ENCODE measurements around the gene CDYL.
A peak's percentile ranks its signal among the peaks of the same experiment; 100 is the strongest.

CDYL gene

GRCh38 chr6:4910037-4910760 lies 134.0 kb downstream of the CDYL start:
- no peak for DNase-seq

GRCh38 chr6:4912559-4912958 lies 136.4 kb downstream of the CDYL start:
- no peak for DNase-seq

- DNase-seq, result no peak
Observed at GRCh38 chr6:4913705-4914419, 137.7 kb downstream of the CDYL start.

GRCh38 chr6:4914420-4915159 lies 138.4 kb downstream of the CDYL start:
- peak; percentile 6 for DNase-seq

GRCh38 chr6:4916954-4917561 lies 140.9 kb downstream of the CDYL start:
- no peak for DNase-seq

- DNase-seq, result no peak
Observed at GRCh38 chr6:4920914-4921410, 144.8 kb downstream of the CDYL start.

GRCh38 chr6:4922488-4923037 lies 146.4 kb downstream of the CDYL start:
- DNase-seq, result no peak

GRCh38 chr6:4923081-4923480 lies 146.9 kb downstream of the CDYL start:
- no peak for DNase-seq

GRCh38 chr6:4924661-4925271 lies 148.6 kb downstream of the CDYL start:
- DNase-seq, result no peak

GRCh38 chr6:4925580-4925979 lies 149.4 kb downstream of the CDYL start:
- DNase-seq, result no peak

- no peak for DNase-seq
Observed at GRCh38 chr6:4928426-4928825, 152.2 kb downstream of the CDYL start.

- DNase-seq, result no peak
Observed at GRCh38 chr6:4929097-4929718, 153.0 kb downstream of the CDYL start.

GRCh38 chr6:4930025-4930691 lies 154.0 kb downstream of the CDYL start:
- DNase-seq, result no peak

GRCh38 chr6:4931530-4932227 lies 155.5 kb downstream of the CDYL start:
- DNase-seq, result no peak

- DNase-seq, result no peak
Observed at GRCh38 chr6:4932228-4932903, 156.2 kb downstream of the CDYL start.

- peak; percentile 20 for DNase-seq
Observed at GRCh38 chr6:4935486-4935885, 159.3 kb downstream of the CDYL start.

- no peak for DNase-seq
Observed at GRCh38 chr6:4935975-4936680, 159.9 kb downstream of the CDYL start.

- DNase-seq, result no peak
Observed at GRCh38 chr6:4936681-4937041, 160.5 kb downstream of the CDYL start.

- DNase-seq, result no peak
Observed at GRCh38 chr6:4937414-4937813, 161.2 kb downstream of the CDYL start.

GRCh38 chr6:4939241-4939640 lies 163.0 kb downstream of the CDYL start:
- DNase-seq, result no peak
